ENCODE data around the gene UPF3A.
"Not testable (repeated sequence)": the region's sequence is repeated elsewhere in the genome, so short reads cannot be mapped to it uniquely, and the experiment has no call there.

The UPF3A gene

GRCh38 chr13:114304346-114305034 is 23.1 kb downstream of the UPF3A start:
- no peak for DNase-seq

GRCh38 chr13:114309086-114309485 is 27.7 kb downstream of the UPF3A start:
- DNase-seq: no peak

GRCh38 chr13:114309806-114310410 is 28.5 kb downstream of the UPF3A start:
- DNase-seq: no peak

DNA sequence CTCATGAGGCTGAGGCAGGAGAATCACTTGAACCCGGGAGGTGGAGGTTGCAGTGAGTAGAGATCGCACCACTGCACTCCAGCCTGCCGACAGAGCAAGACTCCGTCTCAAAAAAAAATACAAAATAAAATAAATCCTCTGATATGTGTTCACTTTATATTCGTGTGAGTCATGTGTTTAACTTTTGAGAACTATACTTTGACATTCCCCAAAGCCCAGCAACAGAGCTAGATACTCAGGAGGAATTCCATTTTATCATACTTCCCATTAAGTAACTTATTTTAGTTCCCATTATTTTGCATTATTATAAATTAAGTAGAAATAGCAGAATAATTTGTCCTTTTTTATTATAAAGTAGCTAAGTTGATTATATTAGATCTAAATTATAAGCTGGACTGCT is 29.6 kb downstream of the UPF3A start:
- DNase-seq: no peak

- no peak for DNase-seq
These were observed 30.0 kb downstream of the UPF3A start for GRCh38 chr13:114311387-114311786.

DNA sequence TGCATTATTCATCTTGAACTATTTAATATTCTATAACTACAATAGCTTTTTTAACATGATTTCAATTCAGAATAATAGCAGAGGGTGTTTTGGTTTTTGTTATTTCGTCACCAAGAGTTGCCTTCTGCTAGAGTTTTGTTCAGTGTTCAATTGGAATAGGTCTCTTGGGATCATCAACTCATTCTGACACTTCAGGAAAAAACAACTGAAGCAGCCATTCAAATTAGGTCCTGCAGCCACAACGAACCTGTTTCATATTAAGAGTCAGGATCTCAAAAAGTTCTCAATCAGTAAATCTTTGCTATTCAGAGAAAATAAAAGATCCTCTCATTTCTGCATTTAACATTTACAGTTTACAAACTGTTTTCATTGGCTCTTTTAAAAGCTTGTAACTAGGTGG is 30.5 kb downstream of the UPF3A start:
- no peak for DNase-seq

- DNase-seq: peak in 1 of 2 experiments; percentile 15
These were observed 31.9 kb downstream of the UPF3A start for GRCh38 chr13:114313061-114313860.

GRCh38 chr13:114314074-114314912 is 32.9 kb downstream of the UPF3A start, which contains the start of gene CHAMP1:
CHAMP1 (plus strand) TSS chr13:114314503; CDS start chr13:114323843, 9,340 bp downstream.
- DNase-seq: peak; percentile 91 to 93

GRCh38 chr13:114315074-114315785 is 33.8 kb downstream of the UPF3A start:
- DNase-seq: peak; percentile 33 to 37

DNA sequence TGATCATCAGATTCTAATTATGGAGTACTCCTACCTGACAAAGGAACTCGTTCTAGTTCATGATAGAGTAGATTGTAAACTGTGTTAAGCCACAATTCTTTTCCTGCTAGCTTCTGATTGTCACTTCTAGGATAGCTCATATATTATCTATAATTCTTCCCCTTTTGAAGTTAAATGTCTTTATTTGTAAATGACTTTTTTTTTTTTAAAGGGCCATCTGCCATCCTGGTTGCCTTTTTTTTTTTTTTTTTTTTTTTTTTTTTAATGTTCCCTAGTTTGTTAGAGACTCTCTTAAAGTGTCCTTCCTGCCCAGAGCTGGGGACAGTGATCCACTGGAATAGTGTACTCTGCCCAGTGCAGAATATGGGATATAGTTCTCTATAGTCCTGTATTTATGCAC is 37.2 kb downstream of the UPF3A start:
- no peak for DNase-seq

GRCh38 chr13:114319441-114319913 is 38.1 kb downstream of the UPF3A start:
- no peak for DNase-seq

DNA sequence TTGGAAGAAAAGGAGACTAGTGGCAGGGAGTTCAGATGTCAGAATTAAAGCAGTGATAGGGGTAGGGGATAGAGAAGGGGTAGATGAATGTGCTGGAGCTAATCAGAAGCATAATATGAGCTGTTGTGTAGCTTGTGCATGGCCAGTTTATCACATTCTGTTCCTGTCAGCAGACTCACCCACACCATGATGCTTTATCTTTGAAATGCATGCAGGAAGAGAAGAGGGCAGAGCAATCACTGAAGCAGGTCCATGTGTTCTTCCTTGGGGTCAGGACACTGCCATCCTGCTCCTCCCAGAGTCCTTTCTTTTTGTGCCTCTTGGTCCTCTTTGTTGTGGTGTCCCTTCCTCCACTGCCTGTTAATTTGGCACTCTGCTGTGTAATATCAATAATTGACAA is 38.7 kb downstream of the UPF3A start:
- no peak for DNase-seq

GRCh38 chr13:114321256-114321655 is 39.9 kb downstream of the UPF3A start:
- no peak for DNase-seq

GRCh38 chr13:114323349-114323748 is 41.9 kb downstream of the UPF3A start:
- DNase-seq: no peak

DNA sequence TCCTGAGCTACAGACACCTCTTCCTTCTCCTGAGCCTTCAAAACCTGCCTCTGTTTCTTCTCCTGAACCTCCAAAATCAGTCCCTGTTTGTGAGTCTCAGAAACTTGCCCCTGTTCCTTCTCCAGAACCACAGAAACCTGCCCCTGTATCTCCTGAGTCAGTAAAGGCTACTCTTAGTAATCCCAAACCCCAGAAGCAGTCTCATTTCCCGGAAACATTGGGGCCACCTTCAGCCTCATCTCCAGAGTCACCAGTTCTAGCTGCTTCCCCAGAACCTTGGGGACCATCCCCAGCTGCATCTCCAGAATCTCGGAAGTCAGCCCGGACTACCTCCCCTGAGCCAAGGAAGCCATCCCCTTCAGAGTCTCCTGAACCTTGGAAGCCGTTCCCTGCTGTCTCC is 42.9 kb downstream of the UPF3A start:
- DNase-seq: no peak

GRCh38 chr13:114325729-114326128 is 44.3 kb downstream of the UPF3A start:
- no peak for DNase-seq

GRCh38 chr13:114328034-114328433 is 46.6 kb downstream of the UPF3A start:
- DNase-seq: no peak

GRCh38 chr13:114328595-114328994 is 47.2 kb downstream of the UPF3A start:
- DNase-seq: no peak

DNA sequence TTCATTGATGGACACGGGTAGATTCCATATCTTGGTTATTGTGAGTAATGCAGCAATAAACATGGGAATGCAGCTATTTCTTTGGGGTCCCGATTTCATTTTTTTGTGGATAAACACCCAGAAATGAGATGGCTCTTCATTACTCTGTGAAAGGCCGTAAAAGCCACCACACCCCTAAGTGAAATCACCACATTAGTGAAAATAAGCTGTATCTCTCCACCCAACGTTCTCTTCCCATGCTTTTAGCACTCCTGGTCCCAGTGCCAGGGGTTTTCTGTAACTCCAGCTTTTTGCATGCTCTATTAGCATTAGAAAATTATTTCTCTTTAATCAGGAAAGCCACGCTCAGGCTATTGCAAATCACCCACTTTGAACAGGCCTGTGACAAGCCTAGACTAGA is 48.7 kb downstream of the UPF3A start:
- no peak for DNase-seq

DNA sequence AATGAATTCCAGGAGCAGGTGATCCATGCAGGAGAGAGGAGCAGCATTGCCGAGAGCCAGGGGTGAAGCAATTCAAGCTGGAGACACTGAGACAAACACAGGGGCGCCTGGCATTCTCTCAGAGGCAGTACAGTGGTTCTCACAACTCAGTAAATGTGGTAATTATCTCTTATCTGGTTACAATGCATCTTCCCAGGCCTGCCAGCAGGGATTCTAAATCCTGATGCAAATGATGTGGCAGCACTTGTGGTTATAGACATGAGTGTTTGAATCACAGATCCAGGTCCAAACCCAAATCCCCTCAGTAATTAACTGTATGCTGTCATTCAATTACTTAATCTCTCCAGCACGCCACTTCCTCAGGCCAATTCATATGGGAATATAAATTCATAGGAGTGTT is 52.5 kb downstream of the UPF3A start:
- DNase-seq: not testable (repeated sequence)

DNA sequence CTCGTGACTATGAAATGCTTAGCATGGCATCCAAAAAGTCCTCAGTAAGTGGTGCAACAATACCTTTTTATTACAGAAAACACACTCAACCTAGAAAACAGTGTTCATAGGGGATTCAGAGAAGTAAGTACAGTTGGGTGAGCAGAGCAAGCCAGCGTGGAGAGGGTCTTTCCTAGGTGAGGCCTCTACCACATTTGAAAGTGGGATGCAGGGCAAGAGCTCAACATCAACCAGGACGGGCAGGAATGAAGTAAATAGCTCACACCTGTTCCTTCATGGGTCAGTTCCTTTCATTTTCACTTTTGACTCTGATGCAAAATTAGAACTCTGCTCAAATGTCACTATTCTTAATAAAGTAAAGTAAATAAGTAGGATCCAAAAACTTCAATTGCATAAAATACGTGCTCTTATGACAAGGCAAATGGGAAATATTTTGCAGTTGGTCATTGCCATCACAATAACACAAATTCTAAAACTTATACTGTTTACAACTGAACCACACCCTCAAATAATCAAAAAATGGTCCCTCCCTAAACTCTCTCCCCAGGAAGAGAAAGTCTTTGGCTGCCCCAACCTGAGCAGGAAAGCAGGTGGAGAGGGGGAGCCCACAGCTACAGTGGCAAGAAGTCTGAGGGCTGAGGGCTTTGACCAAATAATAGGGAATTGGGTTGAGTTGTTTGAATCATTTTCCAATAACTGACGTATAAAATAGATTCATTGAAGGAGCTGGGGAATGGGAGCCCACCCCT is 53.1 kb downstream of the UPF3A start:
- no peak for DNase-seq

All from Kasumi-1 (cell line).